Heart right ventricle (tissue), 16 donors: Measurements from ENCODE around the gene MRPL4. TPM values are rescaled to one million over a fixed set of nuclear protein-coding genes. Genes with fewer than 3 reads are reported as not detected.

ENCODE experiments used
- ATAC-seq, 8 donors: fragments of 200-7000 bp; cut with Tn5 transposase; one replicate each; pipeline ENCODE4 v1.9.1; 2020; ENCODE audit warnings: mild to moderate bottlenecking in 8 of 8, moderate library complexity in 8 of 8, moderate number of reproducible peaks in 1 of 8
- DNase-seq, 2 donors: peaks; one replicate each; pipeline ENCODE4 v3.0.0-alpha.2; 2020
- H3K27ac ChIP-seq, 10 donors: fragments of 200-600 bp; sonication (generic) in 2 of 10; one replicate each; pipeline versions ENCODE4 v1.5.0 to v1.8.0; 2020 to 2022; ENCODE audit warnings: mild to moderate bottlenecking in 3 of 10
- H3K27me3 ChIP-seq, 7 donors: fragments of 200-600 bp; one replicate each; pipeline ENCODE4 v1.8.0; 2021 to 2022; ENCODE audit warnings: mild to moderate bottlenecking in 2 of 7
- H3K36me3 ChIP-seq, 9 donors: fragments of 200-600 bp; sonication (generic) in 1 of 9; one replicate each; pipeline versions ENCODE4 v1.5.0 to v1.8.0; 2020 to 2022; ENCODE audit warnings: mild to moderate bottlenecking in 2 of 9
- H3K4me1 ChIP-seq, 9 donors: fragments of 200-600 bp; sonication (generic) in 1 of 9; one replicate each; pipeline versions ENCODE4 v1.5.0 to v1.8.0; 2020 to 2022; ENCODE audit warnings: mild to moderate bottlenecking in 4 of 9
- H3K4me3 ChIP-seq, 10 donors: fragments of 200-600 bp; sonication (generic) in 2 of 10; one replicate each; pipeline versions ENCODE4 v1.5.0 to v1.8.0; 2020 to 2022; ENCODE audit warnings: mild to moderate bottlenecking in 7 of 10, moderate library complexity in 2 of 10
- H3K9me3 ChIP-seq, 11 donors: fragments of 200-600 bp in 10 of 11; sonication (generic) in 2 of 11; one replicate each; pipeline versions ENCODE4 v1.5.0 to v1.8.0; 2013 to 2022; ENCODE audit warnings: mild to moderate bottlenecking in 2 of 11, control low read depth in 1 of 11, moderate library complexity in 1 of 11
- whole genome bisulfite sequencing, 2 donors: extraction: QIAGEN DNeasy Blood & Tissue Kit; methylation state at CpG; one replicate each; pipeline ENCODE4 v1.1.7; 2013; ENCODE audit warnings: inconsistent platforms in 1 of 2; 5-methylcytosine and 5-hydroxymethylcytosine counted together
- intact Hi-C, 10 donors: fragments of 100-400 bp; cut with DNase I; formaldehyde crosslinking; loops; one replicate each; pipeline versions ENCODE4 v1.11.1 to v1.14.2; 2022
- polyA plus RNA-seq, 2 donors: library from polyadenylated mRNA; stranded (reverse); fragments of 200-250 nt; gene quantifications; one replicate each; pipeline ENCODE4 v1.2.3, GENCODE V29; 2013
- total RNA-seq, 10 donors: library from RNA; stranded (reverse); fragmentation: NEBNext Ultra II Directional in 3 of 10; extraction: Animal tissue kit (Norgen Biotek cat#: 25700) in 3 of 10; gene quantifications; one replicate each; pipeline versions ENCODE4 v1.2.1 to v1.2.4, GENCODE V29; 2021 to 2023
- TF ChIP-seq, protein P1 (sequence below), 9 donors: fragments of 200-600 bp; sonication (generic) in 2 of 9; IDR thresholded peaks; one replicate each; pipeline versions ENCODE4 v1.5.0 to v1.8.0; 2021 to 2022; ENCODE audit warnings: antibody characterized with exemption in 9 of 9, mild to moderate bottlenecking in 5 of 9, moderate library complexity in 1 of 9
- donor health status: Arrhythmogenic right ventricular cardiomyopathy.
- donor health status: ischemic (EF 13 %, LVEDD 7.1; RV severe dilation, severe dysfunction).
- donor health status: healthy with polysubstance abuse.
- donor health status: DM: no; HTN: yes; CAD: no.
- donor health status: DM: no; HTN: no; CAD: no.
- donor health status: ischemic (EF 25% LVEDD 6.9; RV normal size, moderate dysfunction).
- donor health status: ischemic (EF 25% LVEDD 5.7; RV mildly dilated, moderate dysfunction).
- donor health status: healthy.
- donor health status: DM: yes; HTN: yes; CAD: no.
- donor health status: Ischemic cardiomyopathy.
- donor health status: ischemic (EF 35%, LVEDD 5.7; RV mildly dilated, moderate dysfunction).
- donor health status: nonischemic (EF 11% LVEDD 7.7; RV severe dilation, severe dysfunction).
- donor health status: DM: yes; HTN: yes; CAD: no.
- donor health status: PGD.
- donor health status: ischemic (EF 29% LVEDD 5.4; RV normal size, mild dysfunction).
- donor health status: nonischemic (EF 23%, LVEDD 6.1; RV moderate dilation, normal function).

MRPL4 gene
- total and polyA plus RNA-seq, 12 donors, result 29.0 to 101 (median 69.0) TPM

DNA sequence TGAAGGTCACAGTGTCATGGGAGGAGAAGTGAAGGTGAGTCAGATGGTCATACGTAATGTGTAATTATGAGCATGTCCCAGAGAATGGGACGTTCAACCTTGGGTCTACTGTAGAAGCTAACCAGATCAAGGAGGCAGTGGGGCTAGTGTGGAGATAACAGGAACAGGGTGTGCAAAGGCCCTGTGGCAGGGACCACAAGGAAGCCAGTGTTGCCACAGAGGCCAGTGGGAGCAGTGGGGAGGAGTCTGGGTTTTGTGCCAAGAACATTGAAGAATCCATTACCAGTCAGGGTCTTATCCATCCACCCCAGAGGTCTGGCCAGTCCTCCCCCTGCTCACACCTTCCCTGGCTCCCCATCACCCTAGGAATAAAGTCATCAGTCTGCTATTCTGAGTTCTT lies 3.3 kb downstream of the MRPL4 start:
- DNase-seq, result no peak
- no peak for ATAC-seq
- H3K27me3 ChIP-seq, result no peaks in the 10 kb centered on the region
- H3K9me3 ChIP-seq, result no peaks in the 10 kb centered on the region
- no peak overlapping the region for H3K27ac ChIP-seq
- H3K36me3 ChIP-seq, result peaks cover 0 to 68% (median 34%) of the 10 kb centered on the region in 9 donors
- intact Hi-C loops, result loop anchor here in 1 of 10 donors (10.0 kb wide), 1 partner anchor 321 kb away; the partner anchor contains the start of gene OLFM2
- H3K4me3 ChIP-seq, result no peak overlapping the region
- H3K4me1 ChIP-seq, result peaks cover 3 to 40% (median 16%) of the 10 kb centered on the region in 9 donors
- 91 to 96% methylated on average over 2 of the region's 2 CpGs for WGBS, 2 donors
- TF ChIP-seq, protein P1, sequence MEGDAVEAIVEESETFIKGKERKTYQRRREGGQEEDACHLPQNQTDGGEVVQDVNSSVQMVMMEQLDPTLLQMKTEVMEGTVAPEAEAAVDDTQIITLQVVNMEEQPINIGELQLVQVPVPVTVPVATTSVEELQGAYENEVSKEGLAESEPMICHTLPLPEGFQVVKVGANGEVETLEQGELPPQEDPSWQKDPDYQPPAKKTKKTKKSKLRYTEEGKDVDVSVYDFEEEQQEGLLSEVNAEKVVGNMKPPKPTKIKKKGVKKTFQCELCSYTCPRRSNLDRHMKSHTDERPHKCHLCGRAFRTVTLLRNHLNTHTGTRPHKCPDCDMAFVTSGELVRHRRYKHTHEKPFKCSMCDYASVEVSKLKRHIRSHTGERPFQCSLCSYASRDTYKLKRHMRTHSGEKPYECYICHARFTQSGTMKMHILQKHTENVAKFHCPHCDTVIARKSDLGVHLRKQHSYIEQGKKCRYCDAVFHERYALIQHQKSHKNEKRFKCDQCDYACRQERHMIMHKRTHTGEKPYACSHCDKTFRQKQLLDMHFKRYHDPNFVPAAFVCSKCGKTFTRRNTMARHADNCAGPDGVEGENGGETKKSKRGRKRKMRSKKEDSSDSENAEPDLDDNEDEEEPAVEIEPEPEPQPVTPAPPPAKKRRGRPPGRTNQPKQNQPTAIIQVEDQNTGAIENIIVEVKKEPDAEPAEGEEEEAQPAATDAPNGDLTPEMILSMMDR (IDR thresholded peaks at IDR 0.05), result no peak

DNA sequence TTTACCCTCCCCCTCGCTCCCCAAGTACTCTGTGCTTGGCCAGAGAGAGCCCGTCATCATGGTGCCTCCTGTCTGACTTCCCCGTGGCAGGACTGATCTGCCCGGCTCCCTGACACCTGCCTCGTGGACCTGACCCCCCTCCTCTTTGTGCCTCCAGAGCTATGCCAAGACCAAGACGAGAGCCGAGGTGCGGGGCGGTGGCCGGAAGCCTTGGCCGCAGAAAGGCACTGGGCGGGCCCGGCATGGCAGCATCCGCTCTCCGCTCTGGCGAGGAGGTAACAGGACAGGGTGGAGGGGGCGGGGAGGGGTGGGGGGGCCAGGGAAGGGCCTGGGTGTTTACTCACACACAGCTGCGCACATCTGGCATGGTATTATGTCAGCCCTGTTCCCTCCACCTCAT lies 4.5 kb downstream of the MRPL4 start:
- ATAC-seq (no peak), DNase-seq (no peak)
- TF ChIP-seq, protein P1 (IDR thresholded peaks at IDR 0.05), result no peak
- no peaks in the 10 kb centered on the region for H3K9me3 ChIP-seq
- no peak overlapping the region for H3K4me3 ChIP-seq
- 81 to 89% methylated on average over 18 of the region's 18 CpGs for WGBS, 2 donors
- H3K27ac ChIP-seq, result no peak overlapping the region
- H3K4me1 ChIP-seq, result peaks cover 3 to 29% (median 16%) of the 10 kb centered on the region in 9 donors
- no peaks in the 10 kb centered on the region for H3K27me3 ChIP-seq
- H3K36me3 ChIP-seq, result peaks cover 0 to 69% (median 34%) of the 10 kb centered on the region in 9 donors
- intact Hi-C loops, result loop anchor here in 1 of 10 donors (10.0 kb wide), 1 partner anchor 322 kb away; the partner anchor contains the start of gene OLFM2

DNA sequence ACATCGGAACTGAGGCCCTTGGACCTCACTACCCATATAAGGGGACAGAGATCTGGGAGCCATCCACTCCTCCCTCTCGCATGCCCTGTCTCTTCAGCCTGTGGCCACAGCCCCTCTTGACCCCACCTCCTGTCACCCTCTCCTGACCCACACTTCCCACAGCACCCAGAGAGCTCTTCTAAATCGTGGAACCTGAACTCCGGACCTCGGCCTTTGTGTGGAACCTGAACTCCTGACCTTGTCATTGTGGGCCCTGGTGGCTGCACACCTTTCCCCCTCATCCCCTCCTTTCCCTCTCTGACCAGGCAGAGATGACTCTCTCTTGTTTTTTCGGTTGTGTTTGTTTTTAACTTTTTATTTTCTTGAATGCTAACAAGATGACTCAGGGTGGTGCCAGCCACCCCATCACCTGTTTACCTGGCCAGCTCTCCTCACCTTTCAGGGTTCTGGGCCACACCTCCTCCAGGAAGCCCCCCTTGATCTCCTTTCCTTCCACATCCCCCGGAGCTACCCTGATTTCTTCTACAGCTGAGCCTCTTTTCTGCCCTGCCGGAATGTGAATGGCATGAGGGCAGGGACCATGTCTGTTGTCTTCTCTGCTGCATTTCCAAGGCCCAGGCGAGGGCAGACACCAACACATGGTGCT lies 5.1 kb downstream of the MRPL4 start:
- intact Hi-C loops, result loop anchor here in 1 of 10 donors (10.0 kb wide), 1 partner anchor 322 kb away; the partner anchor contains the start of gene OLFM2
- TF ChIP-seq, protein P1 (IDR thresholded peaks at IDR 0.05), result no peak
- ATAC-seq, result no peak
- WGBS, 2 donors, result 77 to 81% methylated on average over 9 of the region's 9 CpGs
- Histone ChIP-seq H3K36me3 (peaks cover 0 to 69% (median 34%) of the 10 kb centered on the region in 9 donors), H3K9me3 (no peaks in the 10 kb centered on the region), H3K27ac (no peak overlapping the region), H3K4me1 (peaks cover 3 to 29% (median 13%) of the 10 kb centered on the region in 9 donors), H3K27me3 (no peaks in the 10 kb centered on the region), H3K4me3 (no peak overlapping the region)
- no peak for DNase-seq

DNA sequence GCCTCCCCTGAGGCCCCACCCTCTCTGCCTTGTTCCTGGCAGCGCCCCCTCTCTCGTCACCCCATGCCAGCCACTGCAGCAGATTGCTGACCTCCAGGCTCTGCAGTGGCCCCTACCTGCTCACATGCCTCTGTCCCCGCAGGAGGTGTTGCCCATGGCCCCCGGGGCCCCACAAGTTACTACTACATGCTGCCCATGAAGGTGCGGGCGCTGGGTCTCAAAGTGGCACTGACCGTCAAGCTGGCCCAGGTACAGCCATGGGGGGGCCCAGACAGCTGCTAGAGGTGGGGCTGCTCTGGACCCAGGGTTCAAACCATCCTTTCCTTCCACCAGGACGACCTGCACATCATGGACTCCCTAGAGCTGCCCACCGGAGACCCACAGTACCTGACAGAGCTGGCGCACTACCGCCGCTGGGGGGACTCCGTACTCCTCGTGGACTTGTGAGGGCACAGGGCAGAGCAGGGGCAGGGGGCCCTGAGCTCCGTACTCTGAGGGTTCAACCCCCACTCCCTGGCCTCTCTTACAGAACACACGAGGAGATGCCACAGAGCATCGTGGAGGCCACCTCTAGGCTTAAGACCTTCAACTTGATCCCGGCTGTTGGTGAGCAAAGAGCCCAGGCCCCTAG lies 6.2 kb downstream of the MRPL4 start:
- peaks cover 0 to 69% (median 34%) of the 10 kb centered on the region in 9 donors for H3K36me3 ChIP-seq
- H3K9me3 ChIP-seq, result no peaks in the 10 kb centered on the region
- H3K27me3 ChIP-seq, result no peaks in the 10 kb centered on the region
- peaks cover 0 to 20% (median 4%) of the 10 kb centered on the region in 9 donors for H3K4me1 ChIP-seq
- H3K4me3 ChIP-seq, result no peak overlapping the region
- peak in 3 of 8 donors; percentile 6 to 8 (median 8) for ATAC-seq
- WGBS, 2 donors, result 94 to 95% methylated on average over 18 of the region's 18 CpGs
- intact Hi-C loops, result loop anchor here in 4 of 10 donors (2.0 to 10.0 kb wide), 3 partner anchors 131 to 323 kb away; partner anchors contain the start of gene OLFM2 (in 1 of the 4)
- no peak for DNase-seq
- TF ChIP-seq, protein P1 (IDR thresholded peaks at IDR 0.05), result no peak
- H3K27ac ChIP-seq, result peak overlapping the region in 2 of 10 donors; percentile 33 to 52
